ENCODE data around the gene APH1A. TPM values are rescaled to one million over a fixed set of nuclear protein-coding genes. Genes with fewer than 3 reads are reported as not detected.

APH1A gene
- total and polyA plus RNA-seq, 9 of the 15 experiments (the other 6 are each of a cell fraction or from before 2014, with no cell fraction given) = 5.6 to 123 (median 77.0) TPM

DNA sequence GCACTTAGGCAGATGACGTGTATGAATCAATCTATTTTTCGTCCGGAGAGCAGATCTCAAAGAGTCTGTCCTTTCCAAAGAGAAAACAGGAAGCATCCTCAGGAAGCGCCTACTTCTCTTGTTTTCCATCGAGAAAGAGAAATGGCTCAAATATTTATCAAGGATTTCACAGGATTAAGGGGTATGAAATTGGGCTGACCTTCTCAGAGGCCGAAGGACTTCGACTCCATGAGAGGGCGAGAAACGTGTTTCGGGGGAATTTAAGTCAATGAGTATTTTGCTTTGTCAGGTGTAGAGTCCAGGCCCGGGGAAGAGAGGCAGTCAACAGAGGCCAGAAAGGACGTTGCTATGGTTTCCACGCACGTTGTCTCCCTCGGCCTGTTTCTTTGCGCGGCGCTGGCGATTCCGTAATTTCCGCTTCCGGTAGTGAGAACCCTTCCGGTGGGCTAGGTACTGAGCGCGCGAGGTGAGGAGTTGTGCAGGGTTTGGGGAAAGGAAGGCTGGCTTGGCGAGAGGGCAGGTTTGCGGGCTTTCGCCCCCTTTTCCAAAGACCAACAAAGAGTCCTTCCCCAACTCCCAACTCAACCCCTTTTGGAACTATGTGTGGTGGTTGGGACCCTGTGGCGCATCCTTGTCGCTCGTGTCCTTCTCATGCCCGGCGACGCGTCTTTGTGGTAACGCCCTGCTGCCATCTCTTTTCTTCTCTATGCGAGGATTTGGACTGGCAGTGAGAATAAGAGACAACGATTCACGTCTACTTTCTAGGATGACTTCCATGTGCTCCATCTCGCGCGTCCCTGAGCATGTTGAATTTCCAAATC is 24.8 kb upstream of the APH1A start, which contains the start of gene MRPS21 (continued):
- TF ChIP-seq E2F8 (IDR thresholded peaks at IDR 0.05; ENCODE audit: low read depth, partially characterized antibody) = peak; percentile 85
- no peak for TF ChIP-seq HNRNPL (IDR thresholded peaks at IDR 0.05; ENCODE audit: low read depth, low read length)
- TF ChIP-seq ZNF436 (CRISPR knock-in tag; IDR thresholded peaks at IDR 0.05) = no peak
- TF ChIP-seq XRCC4 (IDR thresholded peaks at IDR 0.05; ENCODE audit: extremely low read depth, insufficient read depth, insufficient read length) = no peak
- no peak for TF ChIP-seq SREBF1 (IDR thresholded peaks at IDR 0.05; ENCODE audit: borderline replicate concordance, low read depth, low read length)
- no peak for TF ChIP-seq HMGN3 (IDR thresholded peaks at IDR 0.05; ENCODE audit: borderline replicate concordance, extremely low read depth, insufficient read length, low read depth, low read length)
- no peak for TF ChIP-seq ZNF217 (CRISPR knock-in tag; IDR thresholded peaks at IDR 0.05)
- peak; percentile 83 for TF ChIP-seq HCFC1 (IDR thresholded peaks at IDR 0.05; ENCODE audit: low read depth, low read length)
- TF ChIP-seq, protein P1, sequence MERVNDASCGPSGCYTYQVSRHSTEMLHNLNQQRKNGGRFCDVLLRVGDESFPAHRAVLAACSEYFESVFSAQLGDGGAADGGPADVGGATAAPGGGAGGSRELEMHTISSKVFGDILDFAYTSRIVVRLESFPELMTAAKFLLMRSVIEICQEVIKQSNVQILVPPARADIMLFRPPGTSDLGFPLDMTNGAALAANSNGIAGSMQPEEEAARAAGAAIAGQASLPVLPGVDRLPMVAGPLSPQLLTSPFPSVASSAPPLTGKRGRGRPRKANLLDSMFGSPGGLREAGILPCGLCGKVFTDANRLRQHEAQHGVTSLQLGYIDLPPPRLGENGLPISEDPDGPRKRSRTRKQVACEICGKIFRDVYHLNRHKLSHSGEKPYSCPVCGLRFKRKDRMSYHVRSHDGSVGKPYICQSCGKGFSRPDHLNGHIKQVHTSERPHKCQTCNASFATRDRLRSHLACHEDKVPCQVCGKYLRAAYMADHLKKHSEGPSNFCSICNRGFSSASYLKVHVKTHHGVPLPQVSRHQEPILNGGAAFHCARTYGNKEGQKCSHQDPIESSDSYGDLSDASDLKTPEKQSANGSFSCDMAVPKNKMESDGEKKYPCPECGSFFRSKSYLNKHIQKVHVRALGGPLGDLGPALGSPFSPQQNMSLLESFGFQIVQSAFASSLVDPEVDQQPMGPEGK (CRISPR knock-in tag; IDR thresholded peaks at IDR 0.05; ENCODE audit: borderline replicate concordance) = no peak
- no peak for TF ChIP-seq ZNF778 (CRISPR knock-in tag; IDR thresholded peaks at IDR 0.05)
- TF ChIP-seq RBFOX2 (IDR thresholded peaks at IDR 0.05; ENCODE audit: low read depth, low read length) = peak; percentile 92
- 0 out of 2 replicates have a peak, but pooled peaks have one; percentile 40 for TF ChIP-seq ZNF589 (CRISPR knock-in tag; IDR thresholded peaks at IDR 0.05; ENCODE audit: low read depth)
- no peak for TF ChIP-seq ZBTB1 (CRISPR knock-in tag; IDR thresholded peaks at IDR 0.05; ENCODE audit: borderline replicate concordance, low read depth)
- TF ChIP-seq DPF2 (IDR thresholded peaks at IDR 0.05) = peak; percentile 52; the same call in 1 of the 2 replicates
- no peak for TF ChIP-seq U2AF2 (optimal IDR thresholded peaks at IDR 0.05; ENCODE audit: low read depth, low read length)
- TF ChIP-seq EZH2 (IDR thresholded peaks at IDR 0.05; ENCODE audit: borderline replicate concordance, low read depth, low read length) = no peak
- TF ChIP-seq RFX5 (IDR thresholded peaks at IDR 0.05; ENCODE audit: low read depth, low read length) = no peak
- no peak for TF ChIP-seq ATF2 (CRISPR knock-in tag; IDR thresholded peaks at IDR 0.05)
- no peak for TF ChIP-seq IFI16 (CRISPR knock-in tag; IDR thresholded peaks at IDR 0.05)
- no peak for TF ChIP-seq GTF2B (IDR thresholded peaks at IDR 0.05; ENCODE audit: extremely low read depth, insufficient read length)

All from K562 (cell line).